Measurements from ENCODE around the gene PSMB5. TPM values are rescaled to one million over a fixed set of nuclear protein-coding genes. Genes with fewer than 3 reads are reported as not detected.
A peak's percentile ranks its signal among the peaks of the same experiment; 100 is the strongest.

PSMB5 gene
- total RNA-seq, 4 donors from 2014 or later = 75.7 to 215 (median 113) TPM

DNA sequence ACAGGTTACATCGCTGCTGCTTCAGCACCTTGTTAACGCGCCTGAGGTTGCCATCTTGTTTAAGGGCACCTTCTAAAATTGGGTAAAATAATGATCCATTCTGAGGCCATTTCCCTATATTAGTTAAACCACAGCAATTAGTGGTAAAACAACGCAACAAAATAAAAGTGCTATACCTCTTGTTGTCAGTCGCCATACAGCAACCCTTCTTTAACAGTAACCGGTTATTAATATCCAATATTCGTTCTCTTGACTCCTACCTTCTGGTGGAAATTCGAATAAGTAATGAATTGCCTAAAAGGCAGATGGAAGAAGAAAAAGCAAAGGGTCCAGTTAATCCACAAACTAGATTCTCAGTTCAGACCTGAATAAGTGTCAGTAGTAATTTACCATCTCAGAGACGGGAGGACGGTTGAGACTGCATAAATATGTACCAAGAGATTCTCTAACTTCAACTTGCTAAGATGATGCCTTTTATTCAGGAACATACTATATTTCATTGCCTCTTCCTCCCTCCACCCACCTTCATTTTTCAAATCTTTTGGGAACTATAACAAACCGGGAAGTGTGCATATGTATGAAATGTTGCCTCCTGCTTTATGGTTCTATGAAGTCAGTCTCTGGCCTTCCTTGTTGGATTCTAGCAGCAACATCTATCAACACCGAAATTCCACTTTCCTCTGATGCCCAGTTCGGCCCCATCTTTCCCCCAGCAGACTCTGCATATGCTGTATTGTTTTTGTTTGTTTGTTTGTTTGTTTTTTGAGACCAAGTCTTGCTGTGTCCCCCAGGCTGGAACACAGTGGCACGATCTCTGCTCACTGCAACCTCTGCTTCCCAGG is 824 bp upstream of the PSMB5 start:
- Histone ChIP-seq H3K9me3 (no peaks in the 10 kb centered on the region), H3K36me3 (peaks cover 16 to 24% of the 10 kb centered on the region in 2 donors), H3K4me1 (peaks cover 9 to 11% of the 10 kb centered on the region in 2 donors), H3K27me3 (no peaks in the 10 kb centered on the region), H3K4me3 (replicated peaks in 1 of 3) (no peak overlapping the region), H3K27ac (peak overlapping the region; percentile 93 to 98 (median 95))
- DNase-seq = no peak
- 65 to 71% methylated on average over 14 of the region's 14 CpGs for WGBS, 2 donors
- TF ChIP-seq CTCF (IDR thresholded peaks at IDR 0.05) = peak in 2 of 6 experiments; percentile 5 to 32
- no peak for TF ChIP-seq POLR2A (IDR thresholded peaks at IDR 0.05)
- intact Hi-C loops (cut with DNase I) = no loop called here

DNA sequence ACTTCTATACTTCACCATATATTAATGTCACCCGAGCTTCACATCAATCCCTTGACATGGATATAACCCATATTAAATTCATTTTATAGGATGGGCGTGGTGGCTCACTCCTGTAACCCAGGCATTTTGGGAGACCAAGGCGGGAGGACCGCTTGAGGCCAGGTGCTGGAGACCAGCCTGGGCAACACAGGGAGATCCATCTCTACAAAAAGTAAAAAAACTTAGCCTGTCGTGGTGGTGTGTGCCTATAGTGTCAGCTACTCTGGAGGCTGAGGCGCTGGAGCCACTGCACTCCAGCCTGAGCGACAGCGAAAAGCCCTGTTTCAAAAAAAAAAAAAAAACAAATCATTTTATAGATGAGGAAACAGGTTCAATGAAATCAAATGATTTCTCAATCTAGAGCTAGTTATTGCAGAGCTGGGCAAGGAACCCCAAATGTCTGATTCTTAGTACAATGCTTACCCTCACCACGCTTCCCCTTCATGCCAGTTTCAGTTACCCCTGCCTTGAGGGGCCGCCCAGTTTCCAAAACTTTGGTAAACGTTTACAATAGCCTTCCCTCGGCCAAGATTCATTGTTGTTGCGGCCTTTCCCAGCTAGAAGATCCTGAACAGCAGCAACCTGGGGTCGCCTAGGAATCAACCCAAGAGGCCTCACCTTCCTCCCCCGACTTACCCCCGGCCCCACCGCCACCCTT is 751 bp downstream of the PSMB5 start:
- 41 to 44% methylated on average over 16 to 17 of the region's 17 CpGs for WGBS, 2 donors
- no peak for DNase-seq
- TF ChIP-seq POLR2A (IDR thresholded peaks at IDR 0.05) (no peak), CTCF (IDR thresholded peaks at IDR 0.05) (no peak)
- peak overlapping the region; percentile 37 to 95 (median 61) for H3K4me3 ChIP-seq (replicated peaks in 1 of 3)
- intact Hi-C loops (cut with DNase I) = no loop called here
- H3K4me1 ChIP-seq = peaks cover 9 to 11% of the 10 kb centered on the region in 2 donors
- peak overlapping the region; percentile 93 to 98 (median 95) for H3K27ac ChIP-seq
- H3K9me3 ChIP-seq = no peaks in the 10 kb centered on the region
- no peaks in the 10 kb centered on the region for H3K27me3 ChIP-seq
- peaks cover 17 to 24% of the 10 kb centered on the region in 2 donors for H3K36me3 ChIP-seq

- Histone ChIP-seq H3K4me3 (replicated peaks in 1 of 3) (no peak overlapping the region), H3K36me3 (peaks cover 17 to 24% of the 10 kb centered on the region in 2 donors), H3K4me1 (peaks cover 9 to 15% of the 10 kb centered on the region in 2 donors), H3K27me3 (no peaks in the 10 kb centered on the region), H3K9me3 (no peaks in the 10 kb centered on the region), H3K27ac (no peak overlapping the region)
- no peak for DNase-seq
- no peak for TF ChIP-seq CTCF (IDR thresholded peaks at IDR 0.05)
- no peak for TF ChIP-seq POLR2A (IDR thresholded peaks at IDR 0.05)
- 96 to 97% methylated on average over 10 of the region's 10 CpGs for WGBS, 2 donors
- intact Hi-C loops (cut with DNase I) = no loop called here
Observed at GRCh38 chr14:23033251-23033727, 1.4 kb downstream of the PSMB5 start.

GRCh38 chr14:23030936-23031335 is 3.8 kb downstream of the PSMB5 start:
- peaks cover 9 to 15% of the 10 kb centered on the region in 2 donors for H3K4me1 ChIP-seq
- H3K36me3 ChIP-seq = peaks cover 19 to 30% of the 10 kb centered on the region in 2 donors

More at GRCh38 chr14:23030936-23031335, 3.8 kb downstream of the PSMB5 start:
- no peak for TF ChIP-seq POLR2A (IDR thresholded peaks at IDR 0.05)
- TF ChIP-seq CTCF (IDR thresholded peaks at IDR 0.05) = no peak
- Histone ChIP-seq H3K27ac (no peak overlapping the region), H3K4me3 (replicated peaks in 1 of 3) (no peak overlapping the region), H3K9me3 (no peaks in the 10 kb centered on the region), H3K27me3 (no peaks in the 10 kb centered on the region)
- DNase-seq = no peak
- intact Hi-C loops (cut with DNase I) = no loop called here
- 96 to 97% methylated on average over 4 of the region's 4 CpGs for whole genome bisulfite sequencing, 2 donors
